ENCODE data around the gene LYPLAL1. TPM values are rescaled to one million over a fixed set of nuclear protein-coding genes. Genes with fewer than 3 reads are reported as not detected.

The LYPLAL1 gene
- total RNA-seq (ENCODE audit: unreplicated experiment): 17.4 TPM
- long read RNA-seq, transcript LYPLAL1-202 (5 exons, 1,898 nt): major isoform, 5 of 9 reads
- long read RNA-seq, partial matches to known transcripts: 0 of 9 reads
- long read RNA-seq, other reads (novel, unspliced or antisense): 0 of 9 reads

DNA sequence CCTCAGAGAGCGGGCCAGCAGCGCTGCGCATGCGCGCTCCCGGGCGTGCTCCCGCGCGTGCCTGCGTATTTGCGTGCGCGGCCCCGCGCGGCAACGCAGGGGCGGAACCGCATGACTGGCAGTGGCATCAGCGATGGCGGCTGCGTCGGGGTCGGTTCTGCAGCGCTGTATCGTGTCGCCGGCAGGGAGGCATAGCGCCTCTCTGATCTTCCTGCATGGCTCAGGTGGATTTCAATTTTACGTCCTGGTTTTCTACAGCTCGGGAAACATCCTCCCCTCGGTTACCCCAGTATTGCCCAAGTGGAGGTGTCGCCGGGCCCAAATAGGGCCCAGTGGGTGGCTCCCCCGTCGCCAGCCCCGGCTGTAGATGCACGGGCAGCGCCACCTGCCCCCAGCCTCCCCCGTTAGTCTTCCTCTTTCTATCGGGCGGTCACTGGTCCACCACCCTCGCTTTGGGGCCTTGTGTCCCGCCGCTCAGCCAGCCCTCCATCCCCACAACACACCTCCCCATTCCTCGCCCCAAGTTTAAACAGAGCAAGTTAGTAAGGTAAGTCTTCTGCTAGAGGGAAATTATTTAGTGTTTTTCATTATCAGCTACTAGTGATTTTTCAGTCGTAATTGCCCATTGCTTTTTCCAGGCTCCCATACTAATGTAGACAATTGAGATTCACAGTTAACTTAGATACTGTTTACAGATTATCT is at the start of gene LYPLAL1:
Gene LYPLAL1 (plus strand): TSS at position 121 of the 702 bp plus-strand sequence. CDS start 13 bp downstream, at position 134.
- peak; percentile 90 for DNase-seq
- TF ChIP-seq, protein P1, sequence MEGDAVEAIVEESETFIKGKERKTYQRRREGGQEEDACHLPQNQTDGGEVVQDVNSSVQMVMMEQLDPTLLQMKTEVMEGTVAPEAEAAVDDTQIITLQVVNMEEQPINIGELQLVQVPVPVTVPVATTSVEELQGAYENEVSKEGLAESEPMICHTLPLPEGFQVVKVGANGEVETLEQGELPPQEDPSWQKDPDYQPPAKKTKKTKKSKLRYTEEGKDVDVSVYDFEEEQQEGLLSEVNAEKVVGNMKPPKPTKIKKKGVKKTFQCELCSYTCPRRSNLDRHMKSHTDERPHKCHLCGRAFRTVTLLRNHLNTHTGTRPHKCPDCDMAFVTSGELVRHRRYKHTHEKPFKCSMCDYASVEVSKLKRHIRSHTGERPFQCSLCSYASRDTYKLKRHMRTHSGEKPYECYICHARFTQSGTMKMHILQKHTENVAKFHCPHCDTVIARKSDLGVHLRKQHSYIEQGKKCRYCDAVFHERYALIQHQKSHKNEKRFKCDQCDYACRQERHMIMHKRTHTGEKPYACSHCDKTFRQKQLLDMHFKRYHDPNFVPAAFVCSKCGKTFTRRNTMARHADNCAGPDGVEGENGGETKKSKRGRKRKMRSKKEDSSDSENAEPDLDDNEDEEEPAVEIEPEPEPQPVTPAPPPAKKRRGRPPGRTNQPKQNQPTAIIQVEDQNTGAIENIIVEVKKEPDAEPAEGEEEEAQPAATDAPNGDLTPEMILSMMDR (IDR thresholded peaks at IDR 0.05; ENCODE audit: partially characterized antibody, unreplicated experiment): no peak

DNA sequence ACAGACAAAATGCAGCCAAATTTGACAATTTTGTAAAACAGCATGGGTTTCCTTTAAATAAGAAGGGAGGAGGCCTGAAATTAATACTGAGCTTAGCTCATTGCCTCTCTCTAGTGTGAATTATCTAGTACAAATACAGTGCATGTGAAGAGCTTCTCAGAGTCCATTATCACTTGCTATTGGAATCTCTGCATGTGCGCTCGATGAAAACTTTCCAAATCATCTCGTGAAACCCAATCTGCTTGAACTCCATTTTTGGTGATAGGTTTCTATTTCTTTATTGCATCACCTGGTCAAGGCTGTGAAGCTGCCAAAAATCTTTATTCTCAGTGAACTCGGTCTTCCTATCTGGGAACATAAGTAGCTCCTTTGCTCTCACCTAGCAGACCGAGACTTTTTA is 49.5 kb upstream of the LYPLAL1 start:
- no peaks in the 10 kb centered on the region for H3K36me3 Mint-ChIP-seq (ENCODE audit: unreplicated experiment)
- peaks cover 1% of the 10 kb centered on the region for H3K27me3 Mint-ChIP-seq (ENCODE audit: unreplicated experiment)
- H3K27ac Mint-ChIP-seq (ENCODE audit: unreplicated experiment): no peak overlapping the region
- DNase-seq: no peak
- H3K9me3 Mint-ChIP-seq (ENCODE audit: unreplicated experiment): peaks cover 4% of the 10 kb centered on the region
- TF ChIP-seq, protein P1 (IDR thresholded peaks at IDR 0.05; ENCODE audit: partially characterized antibody, unreplicated experiment): no peak
- no peak overlapping the region for H3K4me3 Mint-ChIP-seq (ENCODE audit: unreplicated experiment)
- H3K4me1 Mint-ChIP-seq (ENCODE audit: low read depth, unreplicated experiment): peaks cover 33% of the 10 kb centered on the region

More for the DNA sequence above, at the start of gene LYPLAL1:
- H3K27ac Mint-ChIP-seq (ENCODE audit: unreplicated experiment): peak within 1 kb of the TSS; percentile 97
- peak within 1 kb of the TSS; percentile 97 for H3K4me3 Mint-ChIP-seq (ENCODE audit: unreplicated experiment)
- H3K36me3 Mint-ChIP-seq (ENCODE audit: unreplicated experiment): no peaks in the 10 kb centered on the region
- H3K9me3 Mint-ChIP-seq (ENCODE audit: unreplicated experiment): peaks cover 5% of the 10 kb centered on the region
- H3K4me1 Mint-ChIP-seq (ENCODE audit: low read depth, unreplicated experiment): peaks cover 5% of the 10 kb centered on the region
- H3K27me3 Mint-ChIP-seq (ENCODE audit: unreplicated experiment): no peaks in the 10 kb centered on the region

GRCh38 chr1:219125342-219125741 is 48.3 kb upstream of the LYPLAL1 start:
- H3K4me1 Mint-ChIP-seq (ENCODE audit: low read depth, unreplicated experiment): peaks cover 27% of the 10 kb centered on the region
- no peak for DNase-seq
- H3K27ac Mint-ChIP-seq (ENCODE audit: unreplicated experiment): no peak overlapping the region
- peaks cover 4% of the 10 kb centered on the region for H3K9me3 Mint-ChIP-seq (ENCODE audit: unreplicated experiment)
- H3K4me3 Mint-ChIP-seq (ENCODE audit: unreplicated experiment): no peak overlapping the region
- TF ChIP-seq, protein P1 (IDR thresholded peaks at IDR 0.05; ENCODE audit: partially characterized antibody, unreplicated experiment): no peak
- H3K36me3 Mint-ChIP-seq (ENCODE audit: unreplicated experiment): no peaks in the 10 kb centered on the region
- peaks cover 1% of the 10 kb centered on the region for H3K27me3 Mint-ChIP-seq (ENCODE audit: unreplicated experiment)

GRCh38 chr1:219126377-219126776 is 47.3 kb upstream of the LYPLAL1 start:
- DNase-seq: no peak
- H3K36me3 Mint-ChIP-seq (ENCODE audit: unreplicated experiment): no peaks in the 10 kb centered on the region
- no peak overlapping the region for H3K4me3 Mint-ChIP-seq (ENCODE audit: unreplicated experiment)
- peaks cover 19% of the 10 kb centered on the region for H3K4me1 Mint-ChIP-seq (ENCODE audit: low read depth, unreplicated experiment)
- TF ChIP-seq, protein P1 (IDR thresholded peaks at IDR 0.05; ENCODE audit: partially characterized antibody, unreplicated experiment): no peak
- H3K27ac Mint-ChIP-seq (ENCODE audit: unreplicated experiment): no peak overlapping the region
- H3K9me3 Mint-ChIP-seq (ENCODE audit: unreplicated experiment): peaks cover 4% of the 10 kb centered on the region
- H3K27me3 Mint-ChIP-seq (ENCODE audit: unreplicated experiment): peaks cover 1% of the 10 kb centered on the region

- Mint-ChIP-seq H3K27ac (ENCODE audit: unreplicated experiment) (no peak overlapping the region), H3K9me3 (ENCODE audit: unreplicated experiment) (peaks cover 4% of the 10 kb centered on the region), H3K36me3 (ENCODE audit: unreplicated experiment) (peaks cover 3% of the 10 kb centered on the region), H3K4me1 (ENCODE audit: low read depth, unreplicated experiment) (peaks cover 12% of the 10 kb centered on the region), H3K4me3 (ENCODE audit: unreplicated experiment) (no peak overlapping the region), H3K27me3 (ENCODE audit: unreplicated experiment) (peaks cover 1% of the 10 kb centered on the region)
- TF ChIP-seq, protein P1 (IDR thresholded peaks at IDR 0.05; ENCODE audit: partially characterized antibody, unreplicated experiment): no peak
- no peak for DNase-seq
These were observed 44.7 kb upstream of the LYPLAL1 start for GRCh38 chr1:219128957-219129356.

Measured in glutamatergic neuron (in vitro differentiated cells).